ENCODE measurements around the gene PDZRN3. TPM values are rescaled to one million over a fixed set of nuclear protein-coding genes. Genes with fewer than 3 reads are reported as not detected.

Gene PDZRN3
- total RNA-seq, 2 donors from 2014 or later: 6.1 to 10.4 TPM

- Mint-ChIP-seq H3K4me1 (peaks cover 3% of the 10 kb centered on the region), H3K36me3 (ENCODE audit: low read depth) (no peaks in the 10 kb centered on the region)
- 86 to 91% methylated on average over 2 to 5 of the region's 5 CpGs for whole genome bisulfite sequencing, 2 experiments (ENCODE audit: insufficient coverage in 1 of 2, insufficient read length in 1 of 2)
These were observed 151.4 kb downstream of the PDZRN3 start for GRCh38 chr3:73473181-73473897.

GRCh38 chr3:73471986-73472787, 152.6 kb downstream of the PDZRN3 start:
- Histone ChIP-seq H3K4me3 (ENCODE audit: low read length) (no peak overlapping the region), H3K4me1 (ENCODE audit: control insufficient read depth, insufficient read depth, low read length) (no peaks in the 10 kb centered on the region), H3K27ac (ENCODE audit: low read depth, low read length) (no peak overlapping the region), H3K9me3 (ENCODE audit: control insufficient read depth, low read length) (no peaks in the 10 kb centered on the region), H3K27me3 (ENCODE audit: control insufficient read depth, insufficient read depth, low read length, poor library complexity, severe bottlenecking) (no peaks in the 10 kb centered on the region), H3K9ac (ENCODE audit: extremely low read depth, low read length, poor library complexity, severe bottlenecking) (no peak overlapping the region), H3K36me3 (ENCODE audit: control insufficient read depth, insufficient read depth, low read length) (peaks cover 4% of the 10 kb centered on the region)
- Mint-ChIP-seq H3K9me3 (no peaks in the 10 kb centered on the region), H3K27me3 (ENCODE audit: insufficient read depth) (no peaks in the 10 kb centered on the region), H3K36me3 (ENCODE audit: low read depth) (no peaks in the 10 kb centered on the region), H3K27ac (no peak overlapping the region), H3K4me1 (peaks cover 3% of the 10 kb centered on the region), H3K4me3 (no peak overlapping the region)
- DNase-seq: no peak
- no peak for TF ChIP-seq CTCF (conservative IDR thresholded peaks at IDR 0.05)
- WGBS, 2 experiments (ENCODE audit: insufficient coverage in 1 of 2, insufficient read length in 1 of 2): 78 to 84% methylated on average over 6 to 8 of the region's 8 CpGs

More at GRCh38 chr3:73473181-73473897, 151.4 kb downstream of the PDZRN3 start:
- Histone ChIP-seq H3K4me3 (ENCODE audit: low read length) (no peak overlapping the region), H3K27me3 (ENCODE audit: control insufficient read depth, insufficient read depth, low read length, poor library complexity, severe bottlenecking) (no peaks in the 10 kb centered on the region), H3K36me3 (ENCODE audit: control insufficient read depth, insufficient read depth, low read length) (peaks cover 4% of the 10 kb centered on the region), H3K4me1 (ENCODE audit: control insufficient read depth, insufficient read depth, low read length) (no peaks in the 10 kb centered on the region), H3K9ac (ENCODE audit: extremely low read depth, low read length, poor library complexity, severe bottlenecking) (no peak overlapping the region), H3K9me3 (ENCODE audit: control insufficient read depth, low read length) (peaks cover 8% of the 10 kb centered on the region), H3K27ac (ENCODE audit: low read depth, low read length) (no peak overlapping the region)
- Mint-ChIP-seq H3K27ac (no peak overlapping the region), H3K4me3 (no peak overlapping the region), H3K9me3 (peaks cover 8% of the 10 kb centered on the region), H3K27me3 (ENCODE audit: insufficient read depth) (no peaks in the 10 kb centered on the region)
- no peak for DNase-seq
- no peak for TF ChIP-seq CTCF (conservative IDR thresholded peaks at IDR 0.05)

GRCh38 chr3:73470860-73471259, 153.9 kb downstream of the PDZRN3 start:
- no peak overlapping the region for H3K27ac ChIP-seq (ENCODE audit: low read depth, low read length)
- H3K36me3 Mint-ChIP-seq (ENCODE audit: low read depth): no peaks in the 10 kb centered on the region
- WGBS, 2 experiments (ENCODE audit: insufficient coverage in 1 of 2, insufficient read length in 1 of 2): 93 to 96% methylated on average over 4 of the region's 4 CpGs

More at GRCh38 chr3:73470860-73471259, 153.9 kb downstream of the PDZRN3 start:
- H3K4me3 Mint-ChIP-seq: no peak overlapping the region
- Histone ChIP-seq H3K36me3 (ENCODE audit: control insufficient read depth, insufficient read depth, low read length) (no peaks in the 10 kb centered on the region), H3K4me3 (ENCODE audit: low read length) (no peak overlapping the region), H3K27me3 (ENCODE audit: control insufficient read depth, insufficient read depth, low read length, poor library complexity, severe bottlenecking) (no peaks in the 10 kb centered on the region), H3K4me1 (ENCODE audit: control insufficient read depth, insufficient read depth, low read length) (no peaks in the 10 kb centered on the region), H3K9me3 (ENCODE audit: control insufficient read depth, low read length) (no peaks in the 10 kb centered on the region), H3K9ac (ENCODE audit: extremely low read depth, low read length, poor library complexity, severe bottlenecking) (no peak overlapping the region)
- H3K9me3 Mint-ChIP-seq: no peaks in the 10 kb centered on the region
- H3K27ac Mint-ChIP-seq: no peak overlapping the region
- H3K27me3 Mint-ChIP-seq (ENCODE audit: insufficient read depth): no peaks in the 10 kb centered on the region
- no peak for TF ChIP-seq CTCF (conservative IDR thresholded peaks at IDR 0.05)
- no peak for DNase-seq
- peaks cover 8% of the 10 kb centered on the region for H3K4me1 Mint-ChIP-seq

Data from endodermal cell (in vitro differentiated cells).